Motor neuron (in vitro differentiated cells): ENCODE results near the gene RAX. TPM values are rescaled to one million over a fixed set of nuclear protein-coding genes. Genes with fewer than 3 reads are reported as not detected.

Source experiments
- ATAC-seq, 8 experiments: fragments of 200-7000 bp; cut with Tn5 transposase; replicated peaks in 6 of 8; 2 replicates each; pipeline ENCODE4 v1.8.0; 2021; ENCODE audit warnings: mild to moderate bottlenecking in 8 of 8, moderate library complexity in 8 of 8
- H3K27ac ChIP-seq, 2 donors: fragments of 250-450 bp; sonication (Bioruptor Pico); 2 replicates each; pipeline ENCODE4 v1.9.0; 2021; ENCODE audit warnings: antibody characterized with exemption in 2 of 2, mild to moderate bottlenecking in 2 of 2, moderate library complexity in 1 of 2
- H3K4me1 ChIP-seq, 2 donors: fragments of 250-450 bp; sonication (Bioruptor Pico); replicated peaks in 1 of 2; 2 replicates each; pipeline ENCODE4 v1.6.1; 2021; ENCODE audit warnings: antibody characterized with exemption in 2 of 2, mild to moderate bottlenecking in 2 of 2, moderate library complexity in 1 of 2
- H3K4me3 ChIP-seq, 5 donors: fragments of 250-450 bp; sonication (Bioruptor Pico); 2 replicates each; pipeline ENCODE4 v1.9.0; 2021; ENCODE audit warnings: antibody characterized with exemption in 5 of 5, mild to moderate bottlenecking in 5 of 5, moderate library complexity in 4 of 5
- WGBS, 10 experiments: fragments of 450-650 bp; shearing (Covaris generic); methylation state at CpG; one replicate each; pipeline ENCODE4 v1.0.0; 2022; 5-methylcytosine and 5-hydroxymethylcytosine counted together
- in situ Hi-C, 9 experiments: fragments of 400-800 bp; cut with MboI; loops; one replicate each; pipeline ENCODE4 v1.15.0; 2021; ENCODE audit warnings: low sequenced_read_pairs in 9 of 9, low pct_unique_long_range_greater_than_20kb in 2 of 9; ENCODE audit not compliant: unreplicated experiment in 9 of 9
- total RNA-seq, 8 experiments: library from RNA; unstranded; fragments of 300-600 nt; gene quantifications; 2 replicates each; pipeline versions ENCODE4 v1.2.3 to v1.2.4, GENCODE V29; 2022

Gene RAX
- total RNA-seq, 8 experiments from 2014 or later, result 0.04 to 2.0 (median 0.36) TPM; not detected in 2

GRCh38 chr18:59293317-59293716 lies 20.1 kb upstream of the RAX start:
- in situ Hi-C loops, result no loop called here
- no peak for ATAC-seq
- no peak overlapping the region for H3K4me3 ChIP-seq
- H3K27ac ChIP-seq, result no peak overlapping the region
- H3K4me1 ChIP-seq, result no peaks in the 10 kb centered on the region

- no peak overlapping the region for H3K4me3 ChIP-seq
- H3K27ac ChIP-seq, result no peak overlapping the region
- H3K4me1 ChIP-seq, result no peaks in the 10 kb centered on the region
- in situ Hi-C loops, result no loop called here
- 0 to 85% (median 40%) methylated on average over 1 to 5 of the region's 6 CpGs for WGBS, 10 experiments
- ATAC-seq, result no peak
Observed at GRCh38 chr18:59286341-59286740, 13.1 kb upstream of the RAX start.

GRCh38 chr18:59282341-59282740 lies 9.1 kb upstream of the RAX start:
- no peak overlapping the region for H3K4me3 ChIP-seq
- in situ Hi-C loops, result no loop called here
- no peak overlapping the region for H3K27ac ChIP-seq
- ATAC-seq, result no peak
- WGBS, 10 experiments, result 29 to 87% (median 71%) methylated on average over 2 to 9 of the region's 11 CpGs
- no peaks in the 10 kb centered on the region for H3K4me1 ChIP-seq

- ATAC-seq, result no peak
- WGBS, 10 experiments, result 0 to 67% (median 22%) methylated on average over 1 of the region's 1 CpG; no CpG with 5 or more reads in 5 of the 10 experiments
- in situ Hi-C loops, result no loop called here
- Histone ChIP-seq H3K27ac (no peak overlapping the region), H3K4me3 (no peak overlapping the region), H3K4me1 (no peaks in the 10 kb centered on the region)
Observed at GRCh38 chr18:59279722-59280121, 6.5 kb upstream of the RAX start.

GRCh38 chr18:59279193-59279592 lies 5.9 kb upstream of the RAX start:
- no peak overlapping the region for H3K27ac ChIP-seq
- in situ Hi-C loops, result no loop called here
- ATAC-seq, result no peak
- H3K4me3 ChIP-seq, result no peak overlapping the region
- no peaks in the 10 kb centered on the region for H3K4me1 ChIP-seq
- 10 to 83% (median 63%) methylated on average over 1 to 3 of the region's 3 CpGs; no CpG with 5 or more reads in 2 of the 10 experiments for WGBS, 10 experiments

- no peak for ATAC-seq
- H3K4me3 ChIP-seq, result no peak overlapping the region
- WGBS, 10 experiments, result 33 to 100% (median 67%) methylated on average over 3 to 5 of the region's 5 CpGs; no CpG with 5 or more reads in 1 of the 10 experiments
- H3K4me1 ChIP-seq, result peaks cover 0 to 1% of the 10 kb centered on the region in 2 donors
- H3K27ac ChIP-seq, result no peak overlapping the region
- in situ Hi-C loops, result no loop called here
Observed at GRCh38 chr18:59278793-59279192, 5.5 kb upstream of the RAX start.

GRCh38 chr18:59276047-59276446 lies 2.8 kb upstream of the RAX start:
- in situ Hi-C loops, result no loop called here
- no peak for ATAC-seq
- no peak overlapping the region for H3K27ac ChIP-seq
- H3K4me3 ChIP-seq, result no peak overlapping the region
- peaks cover 0 to 4% of the 10 kb centered on the region in 2 donors for H3K4me1 ChIP-seq
- WGBS, 10 experiments, result 0 to 53% methylated on average over 2 to 4 of the region's 5 CpGs; no CpG with 5 or more reads in 8 of the 10 experiments

- WGBS, 10 experiments, result 39 to 83% (median 59%) methylated on average over 1 to 5 of the region's 6 CpGs; no CpG with 5 or more reads in 4 of the 10 experiments
- H3K27ac ChIP-seq, result no peak overlapping the region
- ATAC-seq, result no peak
- H3K4me3 ChIP-seq, result no peak overlapping the region
- peaks cover 0 to 4% of the 10 kb centered on the region in 2 donors for H3K4me1 ChIP-seq
- in situ Hi-C loops, result no loop called here
Observed at GRCh38 chr18:59275406-59275949, 2.2 kb upstream of the RAX start.

- WGBS, 10 experiments, result 0 to 100% (median 33%) methylated on average over 1 to 14 of the region's 18 CpGs; no CpG with 5 or more reads in 1 of the 10 experiments
- peaks cover 0 to 4% of the 10 kb centered on the region in 2 donors for H3K4me1 ChIP-seq
- H3K27ac ChIP-seq, result no peak overlapping the region
- in situ Hi-C loops, result no loop called here
- H3K4me3 ChIP-seq, result no peak overlapping the region
- no peak for ATAC-seq
Observed at GRCh38 chr18:59274533-59274928, 1.3 kb upstream of the RAX start.

GRCh38 chr18:59273759-59274532 lies 692 bp upstream of the RAX start:
- peaks cover 0 to 4% of the 10 kb centered on the region in 2 donors for H3K4me1 ChIP-seq
- in situ Hi-C loops, result no loop called here
- 0 to 100% (median 8%) methylated on average over 1 to 17 of the region's 48 CpGs; no CpG with 5 or more reads in 7 of the 10 experiments for WGBS, 10 experiments
- peak overlapping the region in 2 of 5 donors; percentile 25 to 30 for H3K4me3 ChIP-seq
- no peak overlapping the region for H3K27ac ChIP-seq
- no peak for ATAC-seq

- 0 to 83% (median 3%) methylated on average over 1 to 18 of the region's 52 CpGs; no CpG with 5 or more reads in 5 of the 10 experiments for WGBS, 10 experiments
- in situ Hi-C loops, result no loop called here
- peak in 1 of 8 experiments; percentile 19 for ATAC-seq
- Histone ChIP-seq H3K27ac (no peak overlapping the region), H3K4me3 (peak overlapping the region in 1 of 5 donors; percentile 30), H3K4me1 (peaks cover 0 to 8% of the 10 kb centered on the region in 2 donors)
Observed at GRCh38 chr18:59272221-59272888, 899 bp downstream of the RAX start.

- 14 to 82% (median 25%) methylated on average over 2 to 13 of the region's 14 CpGs for WGBS, 10 experiments
- ATAC-seq, result no peak
- Histone ChIP-seq H3K4me1 (peaks cover 0 to 8% of the 10 kb centered on the region in 2 donors), H3K27ac (no peak overlapping the region), H3K4me3 (no peak overlapping the region)
- in situ Hi-C loops, result no loop called here
Observed at GRCh38 chr18:59271606-59272220, 1.5 kb downstream of the RAX start.

GRCh38 chr18:59270689-59271257 lies 2.5 kb downstream of the RAX start:
- 14 to 83% (median 39%) methylated on average over 1 to 4 of the region's 4 CpGs; no CpG with 5 or more reads in 2 of the 10 experiments for WGBS, 10 experiments
- in situ Hi-C loops, result no loop called here
- no peak for ATAC-seq
- H3K4me1 ChIP-seq, result peaks cover 0 to 8% of the 10 kb centered on the region in 2 donors
- H3K4me3 ChIP-seq, result no peak overlapping the region
- no peak overlapping the region for H3K27ac ChIP-seq
